NCI-H1092 (cell line): ENCODE measurements around the gene ATP2B2.

Experiments used
- DNase-seq: peaks from one replicate; lab custom pipeline; 2025; lab: John Stamatoyannopoulos, UW

ATP2B2 gene

GRCh38 chr3:10510743-10511432 is 5.5 kb upstream of the ATP2B2 start:
- no peak for DNase-seq

DNA sequence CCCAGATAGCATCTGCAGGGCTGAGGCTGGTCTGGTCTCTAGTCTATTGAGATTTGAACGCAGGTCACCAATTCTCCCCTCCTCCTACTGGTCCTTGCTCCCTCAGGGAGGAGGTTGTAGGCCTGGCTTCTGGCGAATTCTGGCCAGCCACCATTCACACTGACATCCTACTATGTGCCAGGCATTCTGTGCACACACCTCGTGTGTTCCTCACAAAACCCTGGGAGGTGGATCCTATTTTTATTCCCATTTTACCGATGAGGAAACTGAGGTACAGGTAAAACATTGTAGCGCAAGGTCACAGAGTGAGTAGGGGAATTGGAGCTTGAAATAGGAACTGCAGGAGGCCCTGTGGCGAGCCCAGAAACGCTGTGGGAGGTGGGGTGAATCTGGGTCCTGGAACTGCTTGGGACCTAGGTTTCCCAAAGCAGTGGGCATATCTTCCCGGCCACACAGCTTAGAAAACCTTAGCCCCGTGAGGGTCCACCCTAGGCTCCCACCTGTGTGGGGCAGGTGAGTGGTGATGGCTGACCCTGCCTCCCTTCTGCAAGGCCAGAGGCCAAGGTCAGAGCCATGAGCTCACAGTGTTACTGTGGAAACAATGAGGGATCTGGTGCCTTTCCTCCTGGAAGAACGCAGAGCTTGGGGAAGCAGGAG is 4.8 kb upstream of the ATP2B2 start:
- DNase-seq = no peak

- DNase-seq = no peak
These were observed 3.9 kb upstream of the ATP2B2 start for GRCh38 chr3:10509325-10509724.

- DNase-seq = no peak
These were observed 3.4 kb upstream of the ATP2B2 start for GRCh38 chr3:10508619-10509260.

DNA sequence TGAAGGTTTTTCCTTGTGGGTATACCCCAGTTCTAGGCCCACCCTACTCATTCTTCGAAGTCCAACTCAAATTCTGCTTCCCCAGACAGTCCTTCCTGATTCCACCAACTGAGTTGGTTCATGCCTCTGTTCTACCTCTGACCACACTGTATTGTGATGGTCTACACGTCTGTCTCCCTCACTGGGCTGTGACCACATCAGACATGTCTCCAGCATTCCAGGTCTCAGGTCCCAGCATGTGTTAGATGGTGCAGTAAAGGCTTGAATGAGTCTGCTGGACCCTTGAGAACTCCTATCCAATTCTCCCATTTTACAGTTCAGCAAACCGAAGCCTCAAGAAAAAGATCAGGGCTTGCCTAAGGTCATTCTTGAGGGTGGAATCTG is 2.8 kb upstream of the ATP2B2 start:
- no peak for DNase-seq

DNA sequence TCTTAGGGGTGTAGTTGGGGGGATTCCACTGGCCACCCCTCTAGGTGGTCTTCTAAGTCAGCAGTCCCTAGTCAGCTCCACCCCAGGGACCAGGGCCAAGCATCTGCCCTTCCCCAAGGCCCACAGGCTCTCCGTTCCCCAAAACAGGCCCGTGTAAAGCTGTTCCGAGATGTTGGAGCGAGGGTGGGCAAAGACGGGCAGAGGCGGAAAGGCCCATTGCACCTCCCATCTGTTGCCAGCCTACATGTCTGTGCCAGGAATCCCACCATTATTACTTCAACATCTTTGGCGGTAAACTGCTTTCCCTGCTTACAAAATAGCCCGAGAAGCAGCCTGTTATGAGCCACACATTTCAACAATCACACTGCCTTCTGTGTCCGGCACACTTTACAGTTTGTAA is 1.9 kb upstream of the ATP2B2 start:
- DNase-seq = no peak

GRCh38 chr3:10506696-10507095 is 1.3 kb upstream of the ATP2B2 start:
- no peak for DNase-seq

GRCh38 chr3:10505791-10506585 is 602 bp upstream of the ATP2B2 start:
- DNase-seq = peak; percentile 35

GRCh38 chr3:10504171-10505049 is 976 bp downstream of the ATP2B2 start:
- no peak for DNase-seq

DNA sequence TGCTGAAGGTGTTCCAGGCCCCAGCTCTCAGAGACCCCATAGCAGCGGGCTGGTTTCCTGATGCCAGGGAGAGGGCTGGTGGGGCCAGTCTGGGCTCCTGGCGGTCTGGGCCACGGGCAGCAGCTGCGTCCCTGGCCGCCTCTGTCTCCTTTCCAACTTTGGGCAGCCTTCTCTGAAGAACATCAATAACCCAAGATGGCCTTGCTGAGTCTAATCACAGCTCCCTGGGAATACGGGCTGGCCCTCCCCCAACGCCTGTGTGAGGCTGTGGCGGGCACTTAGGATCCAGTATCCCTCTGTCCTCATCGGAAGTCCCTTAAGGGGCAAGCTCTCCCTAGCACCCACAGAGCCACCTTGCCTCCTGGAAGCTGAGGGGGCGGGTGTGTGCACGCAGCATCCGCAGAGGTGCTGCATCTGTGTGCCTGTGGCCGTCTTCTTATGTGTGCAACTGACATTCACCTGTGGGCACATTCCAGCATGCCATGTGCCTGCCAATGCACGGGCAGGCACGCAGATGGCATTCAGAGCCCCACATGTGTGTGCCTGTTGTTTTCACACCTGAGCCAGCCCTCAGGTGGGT is 2.1 kb downstream of the ATP2B2 start:
- no peak for DNase-seq

DNA sequence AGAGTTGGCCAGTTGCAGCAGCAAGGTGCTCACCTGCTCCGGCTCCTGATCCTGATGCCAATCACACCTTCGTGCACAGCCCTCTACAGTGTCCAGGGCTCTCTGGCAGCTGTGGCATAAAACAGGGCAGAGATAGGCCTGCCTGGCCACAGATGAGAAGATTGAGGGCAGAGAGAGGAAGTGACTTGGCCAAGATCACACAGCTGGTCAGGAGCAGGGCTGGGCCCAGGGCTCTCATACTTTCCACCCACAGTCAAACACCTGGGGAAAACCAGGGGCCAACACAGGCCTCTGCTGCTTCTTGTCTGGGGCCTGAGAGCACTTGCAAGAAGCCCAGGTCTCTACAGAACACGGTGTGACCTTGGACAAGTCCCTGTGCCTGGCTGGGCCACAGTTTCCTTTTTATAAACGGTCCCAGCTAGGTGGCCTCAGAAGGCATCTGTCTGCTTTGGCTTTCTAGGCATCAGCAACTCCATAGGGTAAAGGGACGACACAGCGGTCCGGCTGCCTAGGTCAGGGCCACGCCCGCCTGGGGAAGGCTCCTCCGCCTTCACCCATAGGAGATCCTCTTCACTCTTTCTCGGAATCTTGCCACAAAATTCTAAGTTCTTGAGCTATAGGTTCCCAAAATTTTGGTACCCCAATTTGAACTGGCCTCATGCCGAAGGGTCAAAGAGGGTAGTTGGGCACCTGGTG is 3.1 kb downstream of the ATP2B2 start:
- no peak for DNase-seq

DNA sequence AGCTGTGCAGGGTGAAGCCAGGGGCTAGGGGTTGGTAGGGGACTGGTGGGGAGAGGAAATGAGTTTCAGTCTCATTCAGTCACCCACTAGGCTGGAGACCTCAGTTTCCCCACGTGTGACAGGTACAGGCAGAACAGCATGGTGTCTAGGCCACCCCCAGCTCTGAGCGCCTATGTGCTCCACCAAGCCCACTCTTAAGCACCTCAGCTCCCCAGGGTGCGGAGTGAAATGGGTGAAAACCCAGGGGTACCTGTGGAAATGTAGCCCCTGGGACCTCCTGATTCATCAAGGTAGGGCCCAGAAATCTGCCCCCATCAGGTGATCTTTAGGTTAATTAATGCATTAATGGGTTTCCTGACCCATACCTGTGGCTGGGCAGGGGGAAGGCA is 3.7 kb downstream of the ATP2B2 start:
- DNase-seq = no peak

DNA sequence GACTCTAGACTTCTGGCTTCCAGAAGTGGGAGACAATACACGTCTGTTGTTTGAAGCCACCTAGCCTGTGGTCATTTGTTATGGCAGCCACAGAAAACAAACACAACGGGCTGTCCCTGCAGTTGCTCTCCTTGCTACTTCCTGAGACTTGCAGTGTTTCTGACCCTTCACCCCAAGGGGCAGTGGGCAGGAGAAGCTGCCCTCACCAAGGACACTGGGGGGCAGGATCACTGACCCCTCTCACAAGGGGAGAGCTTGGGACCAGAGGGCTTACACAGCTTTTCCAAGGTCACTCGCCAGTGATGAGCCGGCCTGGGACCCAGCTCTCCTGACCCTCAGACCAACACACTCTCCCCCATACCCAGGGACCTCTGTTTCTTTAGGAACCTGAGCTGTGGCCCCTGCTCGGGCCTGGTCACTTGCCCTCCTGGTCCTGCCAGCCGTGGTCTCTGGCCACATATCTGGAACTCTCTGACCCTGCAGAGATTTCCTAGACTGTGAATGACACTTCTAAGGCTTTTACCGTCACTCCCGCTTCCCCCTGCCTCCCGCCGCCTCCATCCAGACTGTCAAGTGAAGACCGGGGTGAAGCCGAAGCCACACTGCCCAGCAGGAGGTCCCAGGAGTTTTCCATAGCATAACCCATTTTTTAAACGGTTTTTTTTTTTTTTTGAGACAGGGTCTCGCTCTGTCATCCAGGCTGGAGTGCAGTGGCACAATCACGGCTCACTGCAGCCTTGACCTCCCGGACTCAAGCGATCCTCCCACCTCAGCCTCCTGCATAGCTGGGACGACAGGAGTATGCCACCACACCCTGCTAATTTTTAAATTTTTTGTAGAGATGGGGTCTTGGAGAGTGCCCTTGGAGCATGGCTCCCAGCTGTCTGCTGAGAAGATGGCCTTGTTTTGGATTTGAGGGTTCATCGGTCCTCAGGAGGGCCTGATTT is 4.4 kb downstream of the ATP2B2 start:
- DNase-seq = no peak

- no peak for DNase-seq
These were observed 7.1 kb downstream of the ATP2B2 start for GRCh38 chr3:10498271-10498670.

- DNase-seq = no peak
These were observed 7.9 kb downstream of the ATP2B2 start for GRCh38 chr3:10497439-10497838.

- no peak for DNase-seq
These were observed 9.1 kb downstream of the ATP2B2 start for GRCh38 chr3:10496121-10496863.

- no peak for DNase-seq
These were observed 9.8 kb downstream of the ATP2B2 start for GRCh38 chr3:10495614-10496013.

GRCh38 chr3:10495003-10495402 is 10.4 kb downstream of the ATP2B2 start:
- no peak for DNase-seq

DNA sequence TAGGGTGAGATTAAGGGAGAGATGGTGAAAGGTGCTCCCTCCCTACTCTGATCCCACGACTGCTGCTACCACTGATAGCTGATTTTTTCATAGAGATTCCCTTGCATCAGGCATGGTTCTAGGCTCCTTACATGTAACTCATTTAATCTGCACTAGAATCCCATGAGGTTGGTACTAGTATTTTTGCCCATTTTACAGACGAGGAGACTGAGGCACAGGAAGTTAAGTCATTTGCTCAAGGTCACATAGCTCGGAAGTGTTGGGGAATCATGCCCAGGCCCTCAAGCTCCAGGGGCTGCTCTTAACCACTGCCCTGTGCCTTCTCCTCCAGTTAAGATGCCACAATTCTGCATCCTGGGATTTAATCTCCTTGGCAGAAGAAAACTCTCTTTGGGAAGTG is 11.2 kb downstream of the ATP2B2 start:
- DNase-seq = no peak
